ENCODE measurements around the gene BDKRB2. TPM values are rescaled to one million over a fixed set of nuclear protein-coding genes. Genes with fewer than 3 reads are reported as not detected.

Gene BDKRB2
- total RNA-seq, 2 donors from 2014 or later: 14.2 to 33.6 TPM

- ATAC-seq: no peak
- intact Hi-C loops (cut with DNase I, micrococcal nuclease): no loop called here
- DNase-seq: no peak
These were observed 57.4 kb downstream of the BDKRB2 start for GRCh38 chr14:96261772-96262655.

- ATAC-seq (peak; percentile 81), DNase-seq (no peak)
- intact Hi-C loops (cut with DNase I, micrococcal nuclease): no loop called here
These were observed 58.9 kb downstream of the BDKRB2 start for GRCh38 chr14:96263347-96264199.

GRCh38 chr14:96264200-96264553, 59.5 kb downstream of the BDKRB2 start:
- DNase-seq: no peak
- no peak for ATAC-seq
- intact Hi-C loops (cut with DNase I, micrococcal nuclease): no loop called here

GRCh38 chr14:96264853-96265252, 60.2 kb downstream of the BDKRB2 start:
- DNase-seq: no peak
- intact Hi-C loops (cut with DNase I, micrococcal nuclease): no loop called here
- ATAC-seq: peak; percentile 44

- intact Hi-C loops (cut with DNase I, micrococcal nuclease): no loop called here
- no peak for DNase-seq
- ATAC-seq: no peak
These were observed 60.9 kb downstream of the BDKRB2 start for GRCh38 chr14:96265383-96266095.

GRCh38 chr14:96267336-96267735, 62.7 kb downstream of the BDKRB2 start:
- no peak for ATAC-seq
- intact Hi-C loops (cut with DNase I, micrococcal nuclease): no loop called here
- DNase-seq: no peak

GRCh38 chr14:96267916-96268315, 63.3 kb downstream of the BDKRB2 start:
- intact Hi-C loops (cut with DNase I, micrococcal nuclease): no loop called here
- no peak for DNase-seq
- ATAC-seq: no peak

GRCh38 chr14:96268431-96269358, 64.1 kb downstream of the BDKRB2 start:
- DNase-seq (peak; percentile 34 to 66), ATAC-seq (peak; percentile 23)
- intact Hi-C loops (cut with DNase I, micrococcal nuclease): no loop called here

- no peak for DNase-seq
- intact Hi-C loops (cut with DNase I, micrococcal nuclease): no loop called here
- no peak for ATAC-seq
These were observed 64.7 kb downstream of the BDKRB2 start for GRCh38 chr14:96269359-96269710.

- no peak for DNase-seq
- intact Hi-C loops (cut with DNase I, micrococcal nuclease): loop anchor here in 1 of 2 donors (10.0 kb wide), 1 partner anchor 166 kb away; no protein-coding TSS in a partner anchor
- peak; percentile 2 for ATAC-seq
These were observed 66.2 kb downstream of the BDKRB2 start for GRCh38 chr14:96270565-96271420.

- intact Hi-C loops (cut with DNase I, micrococcal nuclease): loop anchor here in 1 of 2 donors (10.0 kb wide), 1 partner anchor 167 kb away; no protein-coding TSS in a partner anchor
- DNase-seq (no peak), ATAC-seq (peak; percentile 80)
These were observed 66.8 kb downstream of the BDKRB2 start for GRCh38 chr14:96271421-96271762.

GRCh38 chr14:96272777-96273473, 68.3 kb downstream of the BDKRB2 start:
- ATAC-seq: no peak
- intact Hi-C loops (cut with DNase I, micrococcal nuclease): loop anchor here in 1 of 2 donors (10.0 kb wide), 1 partner anchor 168 kb away; no protein-coding TSS in a partner anchor
- no peak for DNase-seq

GRCh38 chr14:96273629-96274028, 69.0 kb downstream of the BDKRB2 start:
- ATAC-seq: no peak
- intact Hi-C loops (cut with DNase I, micrococcal nuclease): loop anchor here in 1 of 2 donors (10.0 kb wide), 1 partner anchor 169 kb away; no protein-coding TSS in a partner anchor
- DNase-seq: no peak

GRCh38 chr14:96274122-96274521, 69.5 kb downstream of the BDKRB2 start:
- intact Hi-C loops (cut with DNase I, micrococcal nuclease): loop anchor here in 1 of 2 donors (10.0 kb wide), 1 partner anchor 169 kb away; no protein-coding TSS in a partner anchor
- ATAC-seq (no peak), DNase-seq (no peak)

GRCh38 chr14:96274543-96274942, 69.9 kb downstream of the BDKRB2 start:
- DNase-seq (no peak), ATAC-seq (no peak)
- intact Hi-C loops (cut with DNase I, micrococcal nuclease): loop anchor here in 1 of 2 donors (10.0 kb wide), 1 partner anchor 170 kb away; no protein-coding TSS in a partner anchor

Measured in left colon (tissue), 2 donors.